Measurements from ENCODE around the gene APCDD1L.
"Not testable (repeated sequence)": the region's sequence is repeated elsewhere in the genome, so short reads cannot be mapped to it uniquely, and the experiment has no call there.

GRCh38 chr20:58414216-58414615 is 101.0 kb downstream of the APCDD1L start:
- TF ChIP-seq CTCF (IDR thresholded peaks at IDR 0.05; ENCODE audit: low read length); EZH2 (IDR thresholded peaks at IDR 0.05; ENCODE audit: borderline replicate concordance, low read length): not testable (repeated sequence)
